Gastroesophageal sphincter (tissue), 4 donors: Measurements from ENCODE around the gene CD37. TPM values are rescaled to one million over a fixed set of nuclear protein-coding genes. Genes with fewer than 3 reads are reported as not detected.
"Not testable (repeated sequence)": the region's sequence is repeated elsewhere in the genome, so short reads cannot be mapped to it uniquely, and the experiment has no call there.

Experiments
- ATAC-seq: fragments of 150-250 bp; one replicate; pipeline ENCODE4 v1.9.1; 2016; ENCODE audit warnings: mild to moderate bottlenecking, moderate library complexity
- H3K27ac ChIP-seq, 4 donors: fragments of 200-600 bp; sonication (generic) in 3 of 4; 1 replicate in 3 of 4; 2 replicates in 1 of 4; pipeline ENCODE4 v1.5.1; 2016 to 2019
- H3K27me3 ChIP-seq: fragments of 200-600 bp; sonication (generic); one replicate; pipeline ENCODE4 v1.5.1; 2019
- H3K36me3 ChIP-seq, 2 donors: fragments of 200-600 bp; sonication (generic); one replicate each; pipeline ENCODE4 v1.5.1; 2019; ENCODE audit warnings: control low read depth in 1 of 2
- H3K4me1 ChIP-seq, 3 donors: fragments of 200-600 bp; sonication (generic); 1 replicate in 2 of 3; 2 replicates in 1 of 3; pipeline ENCODE4 v1.5.1; 2016 to 2019; ENCODE audit warnings: control low read depth in 2 of 3
- H3K4me3 ChIP-seq, 2 donors: fragments of 200-600 bp; sonication (generic); one replicate each; pipeline ENCODE4 v1.5.1; 2019; ENCODE audit warnings: mild to moderate bottlenecking in 1 of 2, moderate library complexity in 1 of 2
- H3K9me3 ChIP-seq, 3 donors: fragments of 200-600 bp; sonication (generic); one replicate each; pipeline ENCODE4 v1.5.1; 2017 to 2019; ENCODE audit warnings: control low read depth in 2 of 3
- CTCF ChIP-seq, 4 experiments: fragments of 200-600 bp in 2 of 4; fragments of 450-650 bp in 2 of 4; sonication (generic) in 1 of 4; IDR thresholded peaks; one replicate each; pipeline ENCODE4 v1.5.1; 2017 to 2019; ENCODE audit warnings: antibody characterized with exemption in 4 of 4, mild to moderate bottlenecking in 2 of 4, moderate library complexity in 2 of 4
- EP300 ChIP-seq: sonication (generic); formaldehyde crosslinking; IDR thresholded peaks from one replicate; pipeline ENCODE4 v1.6.1; 2017; ENCODE audit warnings: antibody characterized with exemption, mild to moderate bottlenecking
- POLR2A ChIP-seq, 2 donors: fragments of 450-650 bp; IDR thresholded peaks; one replicate each; pipeline ENCODE4 v1.6.1; 2017; ENCODE audit warnings: antibody characterized with exemption in 2 of 2, mild to moderate bottlenecking in 2 of 2, moderate library complexity in 1 of 2
- POLR2AphosphoS5 ChIP-seq: sonication (generic); formaldehyde crosslinking; IDR thresholded peaks from one replicate; pipeline ENCODE4 v1.6.1; 2017; ENCODE audit warnings: antibody characterized with exemption
- WGBS, 2 donors: methylation state at CpG; one replicate each; pipeline ENCODE4 v1.1.5; 2018; ENCODE audit warnings: low coverage in 1 of 2; 5-methylcytosine and 5-hydroxymethylcytosine counted together
- total RNA-seq, 4 donors: library from RNA; depleted of rRNA; stranded (reverse); fragments of >200 nt; gene quantifications; one replicate each; pipeline ENCODE4 v1.1.0, GENCODE V29; 2016

Gene CD37
- 10 to 100 TPM in 2 of 4 donors, 1 to 10 TPM in 2; 4.9 to 18.9 (median 9.3) TPM for total RNA-seq

- 72 to 79% methylated on average over 10 to 13 of the region's 13 CpGs for WGBS, 2 donors
- H3K9me3 ChIP-seq, result no peaks in the 10 kb centered on the region
- no peak for ATAC-seq
- no peaks in the 10 kb centered on the region for H3K27me3 ChIP-seq
- TF ChIP-seq POLR2AphosphoS5 (no peak), CTCF (IDR thresholded peaks at IDR 0.05) (no peak), POLR2A (IDR thresholded peaks at IDR 0.05) (no peak), EP300 (no peak)
- peaks cover 0 to 18% of the 10 kb centered on the region in 2 donors for H3K36me3 ChIP-seq
- peak within 1 kb of the TSS in 1 of 2 donors; percentile 37 for H3K4me3 ChIP-seq
- H3K4me1 ChIP-seq, result peaks cover 0 to 26% (median 22%) of the 10 kb centered on the region in 3 donors
- H3K27ac ChIP-seq, result peak within 1 kb of the TSS in 1 of 4 donors; percentile 10
Measured at GRCh38 chr19:49335071-49335783, at the start of gene CD37. CD37 (plus strand) TSS chr19:49335406; CDS start chr19:49335541, 135 bp downstream.

GRCh38 chr19:49287141-49287770 lies 48.0 kb upstream of the CD37 start:
- Histone ChIP-seq H3K9me3 (no peaks in the 10 kb centered on the region), H3K27ac (no peak overlapping the region), H3K27me3 (peaks cover 6% of the 10 kb centered on the region), H3K4me1 (no peaks in the 10 kb centered on the region), H3K36me3 (peaks cover 0 to 1% of the 10 kb centered on the region in 2 donors), H3K4me3 (no peak overlapping the region)
- no peak for TF ChIP-seq CTCF (IDR thresholded peaks at IDR 0.05)
- TF ChIP-seq POLR2A (IDR thresholded peaks at IDR 0.05), result no peak
- TF ChIP-seq POLR2AphosphoS5, result no peak
- TF ChIP-seq EP300, result no peak
- 20 to 58% methylated on average over 1 of the region's 2 CpGs for WGBS, 2 donors
- no peak for ATAC-seq

GRCh38 chr19:49288205-49288604 lies 47.0 kb upstream of the CD37 start:
- not testable (repeated sequence) for ATAC-seq, H3K27ac ChIP-seq, H3K9me3 ChIP-seq, H3K4me3 ChIP-seq, H3K4me1 ChIP-seq, H3K27me3 ChIP-seq
- H3K36me3 ChIP-seq, result peaks cover 0 to 11% of the 10 kb centered on the region in 2 donors
- 82% methylated on average over 4 of the region's 4 CpGs; no CpG with 5 or more reads in 1 of the 2 donors for WGBS, 2 donors

- H3K36me3 ChIP-seq, result peaks cover 0 to 15% of the 10 kb centered on the region in 2 donors
- H3K9me3 ChIP-seq, H3K27ac ChIP-seq, H3K4me3 ChIP-seq, ATAC-seq, H3K4me1 ChIP-seq, H3K27me3 ChIP-seq: not testable (repeated sequence)
- WGBS, 2 donors, result 47 to 52% methylated on average over 2 of the region's 2 CpGs
Measured at GRCh38 chr19:49289286-49289685, 45.9 kb upstream of the CD37 start.

- no peak for TF ChIP-seq POLR2AphosphoS5
- no peak for TF ChIP-seq POLR2A (IDR thresholded peaks at IDR 0.05)
- no peak for TF ChIP-seq EP300
- no peak for TF ChIP-seq CTCF (IDR thresholded peaks at IDR 0.05)
- no peaks in the 10 kb centered on the region for H3K4me1 ChIP-seq
- no peak overlapping the region for H3K4me3 ChIP-seq
- no peaks in the 10 kb centered on the region for H3K27me3 ChIP-seq
- no peak overlapping the region for H3K27ac ChIP-seq
- 86% methylated on average over 3 of the region's 3 CpGs; no CpG with 5 or more reads in 1 of the 2 donors for WGBS, 2 donors
- H3K36me3 ChIP-seq, result peaks cover 0 to 15% of the 10 kb centered on the region in 2 donors
- no peaks in the 10 kb centered on the region for H3K9me3 ChIP-seq
- ATAC-seq, result no peak
Measured at GRCh38 chr19:49290517-49290916, 44.7 kb upstream of the CD37 start.

GRCh38 chr19:49294401-49294800 lies 40.8 kb upstream of the CD37 start:
- no peaks in the 10 kb centered on the region for H3K4me1 ChIP-seq
- ATAC-seq, result no peak
- no peak overlapping the region for H3K4me3 ChIP-seq
- no peaks in the 10 kb centered on the region for H3K27me3 ChIP-seq
- H3K36me3 ChIP-seq, result peaks cover 0 to 15% of the 10 kb centered on the region in 2 donors
- H3K9me3 ChIP-seq, result no peaks in the 10 kb centered on the region
- 77 to 88% methylated on average over 3 to 4 of the region's 6 CpGs for WGBS, 2 donors
- TF ChIP-seq EP300 (no peak), POLR2AphosphoS5 (no peak), POLR2A (IDR thresholded peaks at IDR 0.05) (no peak), CTCF (IDR thresholded peaks at IDR 0.05) (no peak)
- H3K27ac ChIP-seq, result no peak overlapping the region
